Gastroesophageal sphincter (tissue), 3 donors: ENCODE measurements around the gene SPATA9.

Source experiments
- POLR2A ChIP-seq, 2 donors: fragments of 450-650 bp; IDR thresholded peaks; one replicate each; pipeline ENCODE4 v1.6.1; 2017; ENCODE audit warnings: antibody characterized with exemption in 2 of 2, mild to moderate bottlenecking in 2 of 2, moderate library complexity in 1 of 2
- POLR2AphosphoS5 ChIP-seq: sonication (generic); formaldehyde crosslinking; IDR thresholded peaks from one replicate; pipeline ENCODE4 v1.6.1; 2017; ENCODE audit warnings: antibody characterized with exemption
- TF ChIP-seq, protein P1 (sequence below), 4 experiments: fragments of 200-600 bp in 2 of 4; fragments of 450-650 bp in 2 of 4; sonication (generic) in 1 of 4; IDR thresholded peaks; one replicate each; pipeline ENCODE4 v1.5.1; 2017 to 2019; ENCODE audit warnings: antibody characterized with exemption in 4 of 4, mild to moderate bottlenecking in 2 of 4, moderate library complexity in 2 of 4

DNA sequence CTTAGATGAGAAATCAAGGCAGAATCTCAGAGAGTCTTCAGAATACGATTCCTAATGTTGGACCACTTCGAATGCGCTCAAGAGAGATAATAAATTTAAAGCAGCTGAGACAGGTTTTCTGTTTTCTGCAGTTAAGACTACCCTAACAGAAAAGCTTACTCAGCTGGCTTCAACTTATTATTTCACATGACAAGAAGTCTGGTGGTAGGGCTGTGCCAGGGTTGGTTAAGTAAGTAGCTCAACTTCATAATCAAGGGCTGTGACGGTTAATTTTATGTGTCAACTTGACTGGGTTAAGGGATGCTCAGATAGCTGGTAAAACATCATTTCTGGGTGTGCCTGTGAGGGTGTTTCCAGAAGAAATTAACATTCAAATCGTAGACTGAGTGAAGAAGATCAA, 59.1 kb downstream of the SPATA9 start:
- TF ChIP-seq POLR2A (IDR thresholded peaks at IDR 0.05) (no peak), POLR2AphosphoS5 (no peak)
- TF ChIP-seq, protein P1, sequence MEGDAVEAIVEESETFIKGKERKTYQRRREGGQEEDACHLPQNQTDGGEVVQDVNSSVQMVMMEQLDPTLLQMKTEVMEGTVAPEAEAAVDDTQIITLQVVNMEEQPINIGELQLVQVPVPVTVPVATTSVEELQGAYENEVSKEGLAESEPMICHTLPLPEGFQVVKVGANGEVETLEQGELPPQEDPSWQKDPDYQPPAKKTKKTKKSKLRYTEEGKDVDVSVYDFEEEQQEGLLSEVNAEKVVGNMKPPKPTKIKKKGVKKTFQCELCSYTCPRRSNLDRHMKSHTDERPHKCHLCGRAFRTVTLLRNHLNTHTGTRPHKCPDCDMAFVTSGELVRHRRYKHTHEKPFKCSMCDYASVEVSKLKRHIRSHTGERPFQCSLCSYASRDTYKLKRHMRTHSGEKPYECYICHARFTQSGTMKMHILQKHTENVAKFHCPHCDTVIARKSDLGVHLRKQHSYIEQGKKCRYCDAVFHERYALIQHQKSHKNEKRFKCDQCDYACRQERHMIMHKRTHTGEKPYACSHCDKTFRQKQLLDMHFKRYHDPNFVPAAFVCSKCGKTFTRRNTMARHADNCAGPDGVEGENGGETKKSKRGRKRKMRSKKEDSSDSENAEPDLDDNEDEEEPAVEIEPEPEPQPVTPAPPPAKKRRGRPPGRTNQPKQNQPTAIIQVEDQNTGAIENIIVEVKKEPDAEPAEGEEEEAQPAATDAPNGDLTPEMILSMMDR (IDR thresholded peaks at IDR 0.05) = no peak
